Measurements from ENCODE around the gene PIEZO1.
"Not testable (repeated sequence)": the region's sequence is repeated elsewhere in the genome, so short reads cannot be mapped to it uniquely, and the experiment has no call there.

Gene PIEZO1

DNA sequence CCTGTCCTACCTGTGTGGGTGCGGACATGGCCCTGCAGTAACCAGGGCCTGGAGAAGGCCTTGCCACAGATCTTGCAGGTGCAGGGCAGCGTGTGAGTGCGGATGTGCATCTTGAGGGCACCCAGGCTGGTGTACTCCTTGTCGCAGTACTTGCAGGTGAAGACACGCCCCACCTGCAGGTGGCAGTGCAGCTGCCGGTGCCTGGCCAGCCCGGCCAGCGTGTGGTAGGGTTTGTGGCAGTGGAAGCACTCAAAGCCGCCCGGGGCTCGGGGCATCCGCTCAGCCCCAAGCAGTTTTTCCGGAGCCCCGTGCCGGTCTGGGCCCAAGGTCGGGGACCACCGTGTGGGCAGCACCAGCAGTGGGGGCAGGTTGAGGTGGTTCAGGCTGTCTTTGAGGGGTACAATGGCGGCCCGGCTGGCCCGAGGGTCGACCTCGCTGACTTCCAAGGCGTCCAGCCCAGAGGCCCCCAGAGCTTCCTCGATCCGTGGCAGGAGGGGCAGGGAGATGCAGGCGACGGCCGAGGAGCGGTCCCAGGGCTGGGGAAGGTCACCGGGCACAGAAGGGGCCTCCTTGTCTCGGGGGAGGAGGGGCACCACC is 103.8 kb downstream of the PIEZO1 start:
- in situ Hi-C loops (cut with MboI; ENCODE audit: low sequenced_read_pairs) = no loop called here

DNA sequence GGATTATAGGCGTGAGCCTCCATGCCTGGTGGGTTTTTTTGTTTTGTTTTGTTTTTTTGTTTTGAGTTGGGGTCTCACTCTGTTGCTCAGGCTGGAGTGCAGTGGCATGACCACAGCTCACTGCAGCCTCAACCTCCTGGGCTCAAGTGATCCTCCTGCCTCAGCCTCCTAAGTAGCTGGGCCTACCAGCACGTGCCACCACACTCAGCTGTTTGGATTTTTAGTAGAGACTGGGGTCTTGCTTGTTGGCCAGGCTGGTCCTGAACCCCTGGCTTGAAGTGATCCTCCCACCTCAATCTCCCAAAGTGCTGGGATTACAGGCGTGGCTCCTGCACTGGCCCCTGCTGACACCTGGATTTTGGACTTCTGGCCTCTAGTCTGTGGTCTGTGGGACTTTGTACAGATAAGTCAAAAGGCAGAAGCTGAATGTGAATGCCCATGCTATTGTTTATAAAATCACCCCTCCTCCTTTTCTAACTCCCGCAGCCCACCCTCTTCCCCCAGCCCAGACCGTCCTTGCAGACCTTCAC is 104.4 kb downstream of the PIEZO1 start:
- in situ Hi-C loops (cut with MboI; ENCODE audit: low sequenced_read_pairs) = no loop called here

DNA sequence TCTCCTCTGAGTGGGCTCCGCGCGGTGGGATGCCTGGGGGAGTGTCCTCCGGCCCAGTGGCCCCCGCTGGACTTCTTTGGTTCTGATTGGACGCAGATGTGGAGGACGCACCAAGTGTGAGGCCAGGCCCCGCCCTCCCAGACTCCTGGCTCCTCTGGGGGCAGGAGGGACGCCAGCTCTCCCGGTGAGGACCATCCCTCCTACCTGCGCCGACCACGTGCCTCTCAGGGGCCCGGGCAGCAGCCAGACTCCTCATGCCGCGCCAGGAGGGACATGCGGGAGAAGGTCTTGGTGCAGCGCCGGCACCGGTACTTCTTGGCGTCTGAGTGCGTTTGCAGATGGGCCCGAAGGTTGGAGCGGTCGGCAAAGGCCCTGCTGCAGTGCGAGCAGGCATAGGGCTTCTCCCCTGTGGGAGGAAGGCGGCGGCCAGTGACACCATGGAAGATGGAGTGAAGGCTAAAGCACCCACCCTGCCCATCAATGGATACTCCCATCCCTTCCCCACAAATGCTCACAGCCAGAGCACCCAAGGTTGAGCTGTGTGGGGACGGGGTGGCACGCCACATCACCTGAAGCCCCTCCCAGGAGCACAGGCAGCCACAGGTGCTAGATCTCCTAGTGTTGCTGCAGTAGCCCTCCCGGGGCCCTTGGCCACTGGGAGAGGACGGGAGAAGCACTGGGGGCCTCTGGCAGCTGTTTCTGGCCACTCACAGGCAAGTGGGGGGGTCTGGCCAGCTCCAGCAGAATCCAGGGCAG is 106.6 kb downstream of the PIEZO1 start:
- in situ Hi-C loops (cut with MboI; ENCODE audit: low sequenced_read_pairs) = no loop called here

DNA sequence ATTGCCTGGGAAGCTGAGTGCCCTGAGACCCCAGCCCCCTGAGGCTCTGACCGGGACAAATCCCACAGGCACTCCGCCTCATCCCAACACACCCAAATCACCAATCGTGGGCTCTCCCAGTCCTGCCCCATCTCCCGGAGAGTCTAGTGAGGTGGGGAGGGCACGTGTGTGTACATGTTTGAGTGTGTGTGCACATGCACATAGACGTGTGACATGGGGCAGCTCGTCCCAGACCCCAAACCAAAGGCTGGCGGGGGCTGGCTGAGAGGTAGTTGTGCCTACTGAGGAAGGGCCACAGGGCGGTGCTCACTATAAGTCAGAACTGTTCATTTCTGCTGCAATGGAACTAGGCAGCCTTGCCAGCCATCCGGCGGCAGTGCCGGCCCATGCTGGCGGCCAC is 107.3 kb downstream of the PIEZO1 start:
- in situ Hi-C loops (cut with MboI; ENCODE audit: low sequenced_read_pairs) = no loop called here

GRCh38 chr16:88676502-88677242 is 108.3 kb downstream of the PIEZO1 start:
- in situ Hi-C loops (cut with MboI; ENCODE audit: low sequenced_read_pairs) = no loop called here

- in situ Hi-C loops (cut with MboI; ENCODE audit: low sequenced_read_pairs) = no loop called here
Observed at GRCh38 chr16:88673716-88674379, 111.2 kb downstream of the PIEZO1 start.

GRCh38 chr16:88672776-88673175 is 112.2 kb downstream of the PIEZO1 start:
- in situ Hi-C loops (cut with MboI; ENCODE audit: low sequenced_read_pairs) = no loop called here

- in situ Hi-C loops (cut with MboI; ENCODE audit: low sequenced_read_pairs) = no loop called here
Observed at GRCh38 chr16:88671806-88672205, 113.2 kb downstream of the PIEZO1 start.

DNA sequence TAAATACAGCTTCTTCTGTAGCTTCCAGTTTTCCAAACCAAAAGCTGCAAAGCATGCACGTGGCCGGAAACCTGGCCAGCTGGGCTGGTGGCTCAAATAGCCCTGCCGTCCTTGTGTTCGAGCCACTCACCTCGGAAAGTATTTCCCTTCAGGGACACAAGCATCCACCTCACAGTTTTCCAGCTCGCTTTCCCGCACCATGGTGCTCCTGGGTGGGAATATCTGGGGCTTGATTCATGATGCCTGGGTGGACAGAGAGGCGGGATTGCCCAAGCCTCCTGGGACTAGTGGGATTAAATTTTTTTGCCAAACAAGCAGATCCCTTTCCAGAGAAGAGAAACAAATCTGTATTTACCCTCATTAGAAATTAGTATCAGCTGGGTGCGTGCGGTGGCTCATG is 115.0 kb downstream of the PIEZO1 start:
- in situ Hi-C loops (cut with MboI; ENCODE audit: low sequenced_read_pairs) = no loop called here

DNA sequence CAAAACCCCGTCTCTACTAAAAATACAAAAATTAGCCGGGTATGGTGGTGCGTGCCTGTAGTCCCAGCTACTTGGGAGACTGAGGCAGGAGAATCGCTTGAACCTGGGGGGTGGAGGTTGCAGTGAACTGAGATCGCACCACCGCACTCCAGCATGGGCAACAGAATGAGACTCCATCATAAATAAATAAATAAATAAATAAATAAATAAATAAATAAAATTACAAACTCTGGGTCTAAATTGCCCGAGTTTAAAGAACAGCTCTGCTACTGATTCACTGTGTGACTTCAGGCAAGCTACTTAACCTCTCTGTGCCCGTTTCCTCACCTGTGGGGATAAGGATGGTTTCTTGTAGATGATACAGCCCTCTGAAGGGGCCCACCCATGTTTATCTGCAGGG is 115.5 kb downstream of the PIEZO1 start:
- in situ Hi-C loops (cut with MboI; ENCODE audit: low sequenced_read_pairs) = not testable (repeated sequence)

GRCh38 chr16:88667461-88667860 is 117.6 kb downstream of the PIEZO1 start:
- in situ Hi-C loops (cut with MboI; ENCODE audit: low sequenced_read_pairs) = no loop called here

GRCh38 chr16:88665570-88665969 is 119.5 kb downstream of the PIEZO1 start:
- in situ Hi-C loops (cut with MboI; ENCODE audit: low sequenced_read_pairs) = no loop called here

Measured in HL-60/S4 treated with retinoic acid at 250 ng/mL for 4 days and 3 days (cell line).